PC-3 (cell line): ENCODE results near the gene ZBTB49. TPM values are rescaled to one million over a fixed set of nuclear protein-coding genes. Genes with fewer than 3 reads are reported as not detected.

Experiments
- ATAC-seq: fragments of 200-7000 bp; cut with Tn5 transposase; 2 replicates; pipeline ENCODE4 v1.9.1; 2020; ENCODE audit warnings: mild to moderate bottlenecking, moderate library complexity
- BruUV-seq: library from RNA; stranded (reverse); fragments of 400-500 nt; replicated peaks from 2 replicates; lab custom pipeline; 2021; lab: Mats Ljungman, UMichigan
- CTCF ChIA-PET: fragments of 300-600 bp; sonication (Branson Sonifier 250); formaldehyde crosslinking; loops from one replicate; lab custom pipeline; 2022; ENCODE audit warnings: antibody characterized with exemption; lab: Charles Lee
- POLR2A ChIA-PET: fragments of 300-600 bp; sonication (Branson Sonifier 250); formaldehyde crosslinking; loops from one replicate; lab custom pipeline; 2022; ENCODE audit warnings: antibody characterized with exemption; ENCODE audit not compliant: unreplicated experiment; lab: Charles Lee
- DNase-seq: peaks from one replicate; pipeline ENCODE4 v3.0.0-alpha.2; 2015
- H2AFZ ChIP-seq: fragments of 300-600 bp; sonication (generic); 2 replicates; pipeline ENCODE4 v1.6.0; 2016; ENCODE audit warnings: antibody characterized with exemption, low read length
- H3F3A ChIP-seq: fragments of 300-600 bp; sonication (generic); one replicate; pipeline ENCODE4 v1.6.0; 2017; ENCODE audit warnings: antibody characterized with exemption, low read length, control low read depth, mild to moderate bottlenecking; ENCODE audit not compliant: unreplicated experiment
- H3K27ac ChIP-seq: fragments of 300-600 bp; sonication (generic); 2 replicates; pipeline ENCODE4 v1.5.1; 2016; ENCODE audit warnings: mild to moderate bottlenecking, low read length
- H3K27me3 ChIP-seq: fragments of 300-600 bp; sonication (generic); 2 replicates; pipeline ENCODE4 v1.6.1; 2016; ENCODE audit warnings: low read length, mixed read lengths
- H3K36me3 ChIP-seq: fragments of 300-600 bp; sonication (generic); 2 replicates; pipeline ENCODE4 v1.6.1; 2016; ENCODE audit warnings: low read depth, mixed run types, low read length, mixed read lengths
- H3K4me1 ChIP-seq: fragments of 300-600 bp; sonication (generic); 2 replicates; pipeline ENCODE4 v1.5.1; 2016; ENCODE audit warnings: low read length; ENCODE audit not compliant: insufficient read depth
- H3K4me2 ChIP-seq: fragments of 300-600 bp; sonication (generic); 2 replicates; pipeline ENCODE4 v1.6.0; 2016; ENCODE audit warnings: low read length
- H3K4me3 ChIP-seq: fragments of 300-600 bp; sonication (generic); 2 replicates; pipeline ENCODE4 v1.5.1; 2016; ENCODE audit warnings: mild to moderate bottlenecking, low read length, mixed read lengths
- H3K79me2 ChIP-seq: fragments of 300-600 bp; sonication (generic); 2 replicates; pipeline ENCODE4 v1.6.1; 2017; ENCODE audit warnings: low read length, mixed read lengths
- H3K9ac ChIP-seq: fragments of 300-600 bp; sonication (generic); 2 replicates; pipeline ENCODE4 v1.6.0; 2016; ENCODE audit warnings: mild to moderate bottlenecking, low read length
- H3K9me2 ChIP-seq: fragments of 300-600 bp; sonication (generic); replicated peaks from 2 replicates; pipeline ENCODE4 v1.6.1; 2016; ENCODE audit warnings: mixed run types, low read length, mixed read lengths
- H3K9me3 ChIP-seq: fragments of 300-600 bp; sonication (generic); 2 replicates; pipeline ENCODE4 v1.6.1; 2016; ENCODE audit warnings: low read length, mixed read lengths
- H4K20me1 ChIP-seq: fragments of 300-600 bp; sonication (generic); 2 replicates; pipeline ENCODE4 v1.6.1; 2016; ENCODE audit warnings: low read length, mixed read lengths
- EZH2 ChIP-seq: fragments of 300-600 bp; sonication (generic); IDR thresholded peaks from one replicate; pipeline ENCODE4 v1.6.1; 2017; ENCODE audit warnings: antibody characterized with exemption, mild to moderate bottlenecking, low read length; ENCODE audit not compliant: unreplicated experiment
- EZH2phosphoT487 ChIP-seq: fragments of 300-600 bp; sonication (generic); IDR thresholded peaks from 2 replicates; pipeline ENCODE4 v1.6.1; 2018; ENCODE audit warnings: mild to moderate bottlenecking, antibody characterized with exemption, low read length, borderline replicate concordance
- intact Hi-C: fragments of 100-400 bp; cut with micrococcal nuclease; formaldehyde crosslinking; loops from 2 replicates; pipeline ENCODE4 v1.9.0; 2023
- total RNA-seq: library from RNA; depleted of rRNA; stranded (reverse); fragments of >200 nt; gene quantifications from 2 replicates; pipeline ENCODE4 v1.2.3, GENCODE V29; 2014
- TF ChIP-seq, protein P1 (sequence below): fragments of 300-600 bp; sonication (generic); conservative IDR thresholded peaks from 2 replicates; pipeline ENCODE4 v1.5.1; 2017; ENCODE audit warnings: antibody characterized with exemption, low read depth, mild to moderate bottlenecking, low read length

Gene ZBTB49
- total RNA-seq, 1 experiment from 2014 or later, result 1.1 TPM

DNA sequence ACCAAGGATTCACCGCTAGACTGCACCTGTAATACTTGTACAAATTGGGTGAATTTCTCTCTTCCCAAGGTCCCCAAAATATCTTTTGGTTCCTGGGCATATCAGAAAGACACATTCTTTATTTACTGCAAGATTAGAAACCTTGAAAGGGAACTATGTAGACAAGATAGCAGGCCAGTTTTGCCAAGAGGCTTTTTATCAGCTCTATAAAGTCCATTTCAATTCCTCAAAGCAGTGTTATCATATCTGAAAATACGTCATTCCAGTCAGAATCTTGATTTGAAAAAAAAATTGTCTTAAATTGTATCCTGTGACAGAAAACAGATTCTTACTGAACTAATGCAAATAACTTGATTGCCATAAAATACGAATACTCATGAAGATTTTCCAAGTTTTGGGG is 59.8 kb downstream of the ZBTB49 start:
- CTCF ChIA-PET, result no interaction called here
- no peak for ATAC-seq

DNA sequence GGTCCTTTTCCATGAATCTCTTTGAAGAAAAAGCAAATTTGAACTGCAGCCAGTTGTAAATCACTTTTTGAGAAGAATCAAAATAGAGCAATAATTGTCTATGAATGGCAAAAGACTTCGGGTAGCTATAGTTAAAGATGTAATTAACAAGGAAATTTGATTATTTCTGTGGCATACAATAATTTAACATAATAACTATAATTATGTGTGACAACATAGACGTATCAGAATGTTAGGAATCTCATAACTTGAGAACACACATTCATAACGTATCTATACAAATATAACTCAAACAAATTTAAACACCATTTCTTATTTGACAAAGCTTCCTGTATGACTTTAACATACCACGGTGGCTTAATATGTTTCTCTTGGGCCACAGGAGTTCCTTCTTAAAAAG is 60.9 kb downstream of the ZBTB49 start:
- ATAC-seq (no peak), DNase-seq (no peak)
- intact Hi-C loops, result no loop called here
- no peaks in the 10 kb centered on the region for H3F3A ChIP-seq
- no peaks in the 10 kb centered on the region for H3K4me1 ChIP-seq
- H4K20me1 ChIP-seq, result no peaks in the 10 kb centered on the region
- no peaks in the 10 kb centered on the region for H3K36me3 ChIP-seq
- H3K27me3 ChIP-seq, result peaks cover 20% of the 10 kb centered on the region
- H3K79me2 ChIP-seq, result no peaks in the 10 kb centered on the region
- no peak for TF ChIP-seq EZH2
- TF ChIP-seq, protein P1, sequence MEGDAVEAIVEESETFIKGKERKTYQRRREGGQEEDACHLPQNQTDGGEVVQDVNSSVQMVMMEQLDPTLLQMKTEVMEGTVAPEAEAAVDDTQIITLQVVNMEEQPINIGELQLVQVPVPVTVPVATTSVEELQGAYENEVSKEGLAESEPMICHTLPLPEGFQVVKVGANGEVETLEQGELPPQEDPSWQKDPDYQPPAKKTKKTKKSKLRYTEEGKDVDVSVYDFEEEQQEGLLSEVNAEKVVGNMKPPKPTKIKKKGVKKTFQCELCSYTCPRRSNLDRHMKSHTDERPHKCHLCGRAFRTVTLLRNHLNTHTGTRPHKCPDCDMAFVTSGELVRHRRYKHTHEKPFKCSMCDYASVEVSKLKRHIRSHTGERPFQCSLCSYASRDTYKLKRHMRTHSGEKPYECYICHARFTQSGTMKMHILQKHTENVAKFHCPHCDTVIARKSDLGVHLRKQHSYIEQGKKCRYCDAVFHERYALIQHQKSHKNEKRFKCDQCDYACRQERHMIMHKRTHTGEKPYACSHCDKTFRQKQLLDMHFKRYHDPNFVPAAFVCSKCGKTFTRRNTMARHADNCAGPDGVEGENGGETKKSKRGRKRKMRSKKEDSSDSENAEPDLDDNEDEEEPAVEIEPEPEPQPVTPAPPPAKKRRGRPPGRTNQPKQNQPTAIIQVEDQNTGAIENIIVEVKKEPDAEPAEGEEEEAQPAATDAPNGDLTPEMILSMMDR, result no peak
- no peak for TF ChIP-seq EZH2phosphoT487
- CTCF ChIA-PET, result no interaction called here
- H3K9ac ChIP-seq, result no peak overlapping the region
- H3K4me2 ChIP-seq, result no peak overlapping the region
- POLR2A ChIA-PET, result no interaction called here
- H3K9me2 ChIP-seq, result no peaks in the 10 kb centered on the region
- no peak overlapping the region for H2AFZ ChIP-seq
- no peaks in the 10 kb centered on the region for H3K9me3 ChIP-seq
- no peak overlapping the region for H3K4me3 ChIP-seq
- no peak overlapping the region for H3K27ac ChIP-seq
- no TSS peak for BruUV-seq

More for the DNA sequence above, 59.8 kb downstream of the ZBTB49 start:
- intact Hi-C loops, result no loop called here
- Histone ChIP-seq H3K27ac (no peak overlapping the region), H3K36me3 (no peaks in the 10 kb centered on the region), H3K4me2 (no peak overlapping the region), H3F3A (no peaks in the 10 kb centered on the region), H3K4me1 (no peaks in the 10 kb centered on the region), H3K4me3 (no peak overlapping the region), H2AFZ (no peak overlapping the region), H3K9me3 (no peaks in the 10 kb centered on the region), H3K9ac (no peak overlapping the region), H3K9me2 (no peaks in the 10 kb centered on the region), H4K20me1 (no peaks in the 10 kb centered on the region), H3K27me3 (peaks cover 11% of the 10 kb centered on the region; the same call in 1 of the 2 replicates), H3K79me2 (no peaks in the 10 kb centered on the region)
- POLR2A ChIA-PET, result no interaction called here
- DNase-seq, result no peak
- BruUV-seq, result no TSS peak
- TF ChIP-seq EZH2phosphoT487, result no peak
- TF ChIP-seq, protein P1, result no peak
- no peak for TF ChIP-seq EZH2

DNA sequence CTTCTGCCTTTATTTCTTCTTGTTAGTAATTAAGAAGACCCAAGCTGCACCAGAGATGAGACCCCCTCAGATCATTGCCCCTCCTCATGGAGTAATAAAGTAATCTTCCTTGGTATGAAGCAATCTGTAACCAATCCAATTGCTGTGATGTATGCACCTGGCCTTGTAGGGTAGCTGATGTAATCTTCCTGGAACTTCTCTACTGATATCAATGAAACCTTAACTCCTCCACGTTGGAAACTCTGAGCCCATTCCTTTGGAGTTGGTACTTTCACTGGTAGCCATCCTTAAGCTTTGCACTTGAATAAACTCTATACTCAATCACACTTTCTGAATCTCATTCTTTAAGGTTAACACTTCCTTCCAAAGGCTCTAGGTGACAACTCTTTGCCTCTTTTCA is 65.3 kb downstream of the ZBTB49 start:
- Histone ChIP-seq H3K9me2 (no peaks in the 10 kb centered on the region), H3K4me1 (no peaks in the 10 kb centered on the region), H3F3A (no peaks in the 10 kb centered on the region), H3K4me3 (no peak overlapping the region), H3K79me2 (no peaks in the 10 kb centered on the region), H3K27ac (no peak overlapping the region), H3K9me3 (no peaks in the 10 kb centered on the region), H3K27me3 (peaks cover 41% of the 10 kb centered on the region), H3K4me2 (no peak overlapping the region), H4K20me1 (no peaks in the 10 kb centered on the region), H3K36me3 (no peaks in the 10 kb centered on the region), H3K9ac (no peak overlapping the region), H2AFZ (no peak overlapping the region)
- ChIA-PET POLR2A (no interaction called here), CTCF (no interaction called here)
- no peak for ATAC-seq
- intact Hi-C loops, result no loop called here
- DNase-seq, result no peak
- no peak for TF ChIP-seq EZH2
- TF ChIP-seq, protein P1, result no peak
- no peak for TF ChIP-seq EZH2phosphoT487
- BruUV-seq, result no TSS peak
